ENCODE data around the gene HINT1. TPM values are rescaled to one million over a fixed set of nuclear protein-coding genes. Genes with fewer than 3 reads are reported as not detected.
A peak's percentile ranks its signal among the peaks of the same experiment; 100 is the strongest.

Gene HINT1
- total and polyA plus RNA-seq, 7 donors = 135 to 852 (median 261) TPM

DNA sequence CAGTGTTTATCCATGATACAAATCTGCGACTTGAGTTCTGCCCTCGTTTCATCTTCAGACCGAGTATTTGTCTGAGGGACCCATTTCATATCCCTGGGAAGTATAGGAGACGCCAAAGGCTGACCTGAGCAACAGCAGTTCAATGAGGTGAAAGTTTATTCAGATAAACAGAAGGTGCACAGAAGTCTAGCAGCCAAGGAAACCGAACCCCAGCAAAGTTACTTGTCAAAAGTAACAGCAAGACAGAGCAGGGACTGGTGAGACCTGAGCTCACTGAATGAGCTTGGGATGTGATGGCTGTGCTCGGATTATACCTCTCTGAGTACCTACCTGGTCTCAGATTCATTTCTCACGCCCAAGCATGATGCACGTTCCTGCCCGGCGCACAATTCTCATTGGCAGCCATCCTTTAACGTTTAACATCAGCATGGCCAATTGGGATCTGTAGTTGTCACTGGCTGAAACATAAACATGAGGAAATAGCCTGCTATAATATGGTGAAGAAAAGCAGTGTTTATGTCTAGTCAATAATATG, 6.3 kb upstream of the HINT1 start:
- Histone ChIP-seq H3K4me3 (peak overlapping the region; percentile 50 to 66 (median 62)), H3K9me3 (no peaks in the 10 kb centered on the region), H3K27me3 (no peaks in the 10 kb centered on the region), H3K27ac (peak overlapping the region; percentile 70 to 85 (median 83)), H3K36me3 (no peaks in the 10 kb centered on the region), H3K4me1 (peaks cover 0 to 16% (median 12%) of the 10 kb centered on the region in 4 donors)
- intact Hi-C loops (cut with DNase I) = loop anchor here (2.0 to 10.0 kb wide), 2 partner anchors 93 to 463 kb away; partner anchors contain the start of genes CDC42SE2 and RAPGEF6
- no peak for DNase-seq
- WGBS, 2 donors = 2 to 4% methylated on average over 11 of the region's 11 CpGs
- TF ChIP-seq EP300 (IDR thresholded peaks at IDR 0.05) (no peak), POLR2A (IDR thresholded peaks at IDR 0.05) (no peak), POLR2AphosphoS5 (IDR thresholded peaks at IDR 0.05) (no peak)
- TF ChIP-seq, protein P1, sequence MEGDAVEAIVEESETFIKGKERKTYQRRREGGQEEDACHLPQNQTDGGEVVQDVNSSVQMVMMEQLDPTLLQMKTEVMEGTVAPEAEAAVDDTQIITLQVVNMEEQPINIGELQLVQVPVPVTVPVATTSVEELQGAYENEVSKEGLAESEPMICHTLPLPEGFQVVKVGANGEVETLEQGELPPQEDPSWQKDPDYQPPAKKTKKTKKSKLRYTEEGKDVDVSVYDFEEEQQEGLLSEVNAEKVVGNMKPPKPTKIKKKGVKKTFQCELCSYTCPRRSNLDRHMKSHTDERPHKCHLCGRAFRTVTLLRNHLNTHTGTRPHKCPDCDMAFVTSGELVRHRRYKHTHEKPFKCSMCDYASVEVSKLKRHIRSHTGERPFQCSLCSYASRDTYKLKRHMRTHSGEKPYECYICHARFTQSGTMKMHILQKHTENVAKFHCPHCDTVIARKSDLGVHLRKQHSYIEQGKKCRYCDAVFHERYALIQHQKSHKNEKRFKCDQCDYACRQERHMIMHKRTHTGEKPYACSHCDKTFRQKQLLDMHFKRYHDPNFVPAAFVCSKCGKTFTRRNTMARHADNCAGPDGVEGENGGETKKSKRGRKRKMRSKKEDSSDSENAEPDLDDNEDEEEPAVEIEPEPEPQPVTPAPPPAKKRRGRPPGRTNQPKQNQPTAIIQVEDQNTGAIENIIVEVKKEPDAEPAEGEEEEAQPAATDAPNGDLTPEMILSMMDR (IDR thresholded peaks at IDR 0.05) = no peak

DNA sequence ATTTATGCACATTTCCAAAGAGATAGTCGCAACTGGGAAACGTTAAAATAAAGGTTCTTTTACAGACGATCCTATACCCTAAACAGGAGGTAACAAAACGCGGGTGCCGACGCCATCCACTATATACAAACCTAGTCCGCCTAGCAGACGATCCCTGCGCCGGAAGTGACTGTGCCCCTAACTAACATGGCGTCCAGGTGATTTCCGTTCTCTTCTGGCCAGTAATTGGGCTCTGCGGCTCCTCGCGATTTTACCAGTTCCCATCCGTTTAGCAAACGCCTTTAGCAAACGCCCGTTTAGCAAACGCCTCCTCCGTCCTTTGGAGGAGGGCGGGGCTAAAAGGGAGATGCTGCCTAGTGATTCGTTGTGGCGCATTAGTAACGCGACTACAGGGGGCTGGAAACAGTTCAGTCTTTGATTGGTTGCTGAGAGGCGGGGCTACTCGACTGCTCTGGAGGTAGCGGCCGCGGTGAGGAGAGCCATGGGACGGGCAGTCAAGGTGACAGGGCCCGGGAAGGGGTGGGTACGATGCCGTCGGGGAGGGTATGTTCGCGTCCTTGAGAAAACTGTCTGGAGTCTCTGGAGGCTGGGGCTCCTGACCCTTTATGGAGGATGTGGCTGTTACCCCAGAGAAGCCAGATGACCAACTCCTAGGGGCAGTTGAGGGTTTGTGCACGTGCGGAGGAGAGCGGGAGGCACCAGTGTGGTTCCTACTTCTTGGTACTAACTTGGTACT, 5.7 kb upstream of the HINT1 start, which contains the start of gene LYRM7:
Gene LYRM7, plus strand, starts transcription at position 405 of the 736 bp plus-strand sequence. Its CDS starts 77 bp downstream, at position 482.
- Histone ChIP-seq H3K27ac (peak within 1 kb of the TSS; percentile 70 to 85 (median 83)), H3K36me3 (no peaks in the 10 kb centered on the region), H3K27me3 (no peaks in the 10 kb centered on the region), H3K4me1 (peaks cover 0 to 22% (median 13%) of the 10 kb centered on the region in 4 donors), H3K9me3 (no peaks in the 10 kb centered on the region), H3K4me3 (peak within 1 kb of the TSS; percentile 50 to 66 (median 62))
- WGBS, 2 donors = 0% methylated on average over 42 of the region's 42 CpGs
- DNase-seq = peak; percentile 98
- TF ChIP-seq EP300 (IDR thresholded peaks at IDR 0.05) (no peak), POLR2AphosphoS5 (IDR thresholded peaks at IDR 0.05) (peak; percentile 56 to 92 (median 88)), POLR2A (IDR thresholded peaks at IDR 0.05) (peak; percentile 41 to 58)
- TF ChIP-seq, protein P1 (IDR thresholded peaks at IDR 0.05) = peak in 1 of 4 experiments; percentile 9
- intact Hi-C loops (cut with DNase I) = loop anchor here (2.0 to 10.0 kb wide), 2 partner anchors 94 to 464 kb away; partner anchors contain the start of genes CDC42SE2 and RAPGEF6

DNA sequence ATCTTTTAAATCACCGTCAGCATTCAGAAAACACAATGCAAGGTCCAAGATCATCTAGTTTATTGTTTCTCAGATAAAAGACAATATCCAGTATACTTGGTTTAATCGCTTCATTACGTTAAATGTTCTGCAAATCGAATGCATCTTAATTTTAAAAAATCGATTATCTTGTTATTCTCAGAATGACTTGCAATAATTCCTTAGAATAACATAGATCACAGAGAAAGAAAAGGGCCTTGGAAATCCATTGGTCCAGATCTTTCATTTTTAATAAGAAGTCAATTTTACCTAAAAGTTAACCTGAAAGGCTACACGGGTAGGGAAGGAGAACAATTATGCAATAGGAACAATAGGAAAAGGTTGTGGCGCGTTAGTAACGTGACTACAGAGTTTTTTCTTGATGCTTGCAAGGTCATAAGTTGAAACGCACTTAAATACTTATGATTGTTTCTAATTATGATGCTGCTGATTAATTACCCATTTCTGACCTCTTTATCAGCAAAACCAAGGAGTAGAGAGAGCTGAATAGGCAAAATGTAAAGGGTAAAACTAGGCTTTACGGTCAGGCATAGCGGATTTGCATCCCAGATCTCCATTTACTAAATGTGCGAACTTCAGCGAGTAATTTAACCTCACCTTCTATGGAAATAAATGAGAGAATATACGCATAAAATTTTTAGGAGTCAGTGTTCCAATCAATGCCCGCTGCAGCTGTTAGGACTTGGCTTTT, 4.9 kb upstream of the HINT1 start:
- Histone ChIP-seq H3K4me1 (peaks cover 0 to 25% (median 16%) of the 10 kb centered on the region in 4 donors), H3K4me3 (peak overlapping the region; percentile 26 to 66 (median 62)), H3K36me3 (no peaks in the 10 kb centered on the region), H3K27ac (peak overlapping the region; percentile 70 to 85 (median 83)), H3K27me3 (no peaks in the 10 kb centered on the region), H3K9me3 (no peaks in the 10 kb centered on the region)
- TF ChIP-seq, protein P1 (IDR thresholded peaks at IDR 0.05) = no peak
- no peak for TF ChIP-seq POLR2A (IDR thresholded peaks at IDR 0.05)
- TF ChIP-seq POLR2AphosphoS5 (IDR thresholded peaks at IDR 0.05) = no peak
- TF ChIP-seq EP300 (IDR thresholded peaks at IDR 0.05) = no peak
- 34 to 35% methylated on average over 16 of the region's 16 CpGs for WGBS, 2 donors
- intact Hi-C loops (cut with DNase I) = loop anchor here (2.0 to 10.0 kb wide), 3 partner anchors 95 to 625 kb away; partner anchors contain the start of genes CDC42SE2, FNIP1 and RAPGEF6
- no peak for DNase-seq

DNA sequence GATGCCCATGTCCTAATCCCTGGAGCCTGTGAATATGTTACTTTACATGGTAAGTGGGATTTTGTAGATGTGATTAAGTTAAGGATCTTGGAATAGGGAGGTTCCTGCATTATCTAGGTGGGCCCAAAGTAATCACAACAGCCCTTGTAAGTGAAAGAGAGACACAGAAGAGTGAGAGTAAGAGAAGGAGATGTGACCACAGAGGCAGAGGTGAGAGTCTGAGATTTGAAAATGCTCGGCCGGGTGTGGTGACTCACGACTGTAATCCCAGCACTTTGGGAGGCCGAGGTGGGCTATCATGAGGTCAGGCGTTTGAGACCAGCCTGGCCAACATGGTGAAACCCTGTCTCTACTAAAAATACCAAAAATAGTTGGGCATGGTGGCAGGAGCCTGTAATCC, 2.6 kb upstream of the HINT1 start:
- no peak for DNase-seq
- Histone ChIP-seq H3K4me1 (peaks cover 0 to 40% (median 27%) of the 10 kb centered on the region in 4 donors), H3K9me3 (no peaks in the 10 kb centered on the region), H3K36me3 (peaks cover 0 to 4% (median under 1%) of the 10 kb centered on the region in 4 donors), H3K4me3 (no peak overlapping the region), H3K27me3 (no peaks in the 10 kb centered on the region), H3K27ac (no peak overlapping the region)
- TF ChIP-seq POLR2AphosphoS5 (IDR thresholded peaks at IDR 0.05) = no peak
- no peak for TF ChIP-seq POLR2A (IDR thresholded peaks at IDR 0.05)
- no peak for TF ChIP-seq EP300 (IDR thresholded peaks at IDR 0.05)
- TF ChIP-seq, protein P1 (IDR thresholded peaks at IDR 0.05) = no peak
- intact Hi-C loops (cut with DNase I) = loop anchor here (2.0 to 10.0 kb wide), 2 partner anchors 627 to 1263 kb away; partner anchors contain the start of genes CHSY3 and FNIP1
- WGBS, 2 donors = 92 to 96% methylated on average over 5 of the region's 5 CpGs
